ENCODE results near the gene BIRC2.

BIRC2 gene

DNA sequence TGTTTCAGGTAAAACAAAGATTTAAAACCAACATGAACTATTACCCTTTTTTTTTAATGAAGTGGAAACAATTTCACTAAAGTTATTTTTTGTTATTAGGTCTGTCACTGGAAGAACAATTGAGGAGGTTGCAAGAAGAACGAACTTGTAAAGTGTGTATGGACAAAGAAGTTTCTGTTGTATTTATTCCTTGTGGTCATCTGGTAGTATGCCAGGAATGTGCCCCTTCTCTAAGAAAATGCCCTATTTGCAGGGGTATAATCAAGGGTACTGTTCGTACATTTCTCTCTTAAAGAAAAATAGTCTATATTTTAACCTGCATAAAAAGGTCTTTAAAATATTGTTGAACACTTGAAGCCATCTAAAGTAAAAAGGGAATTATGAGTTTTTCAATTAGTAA is 30.9 kb downstream of the BIRC2 start:
- DNase-seq (ENCODE audit: low spot score), result no peak
- no peak for TF ChIP-seq CTCF (IDR thresholded peaks at IDR 0.05; ENCODE audit: extremely low read depth, missing control alignments)

DNA sequence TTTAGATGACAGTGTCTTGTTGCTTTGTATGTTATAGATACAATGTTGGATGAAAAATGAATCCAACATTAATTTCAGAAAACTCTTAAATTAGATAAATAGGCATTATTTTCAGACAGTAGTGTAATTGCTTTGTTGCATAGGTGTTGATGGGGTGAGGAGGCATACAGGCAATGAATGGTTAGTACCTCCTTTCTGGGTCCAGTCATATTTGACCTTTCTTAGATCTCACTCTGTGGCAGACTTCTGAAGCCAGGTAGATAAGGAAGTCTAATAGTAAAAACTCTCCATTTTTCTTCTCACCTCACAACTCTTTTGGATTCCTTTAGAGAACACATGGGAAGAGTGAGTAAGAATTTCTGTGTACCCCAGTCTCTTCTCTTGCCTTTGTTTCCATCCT is 31.8 kb downstream of the BIRC2 start:
- no peak for DNase-seq (ENCODE audit: low spot score)

GRCh38 chr11:102382384-102382783 is 35.4 kb downstream of the BIRC2 start:
- DNase-seq (ENCODE audit: low spot score), result no peak
- TF ChIP-seq CTCF (IDR thresholded peaks at IDR 0.05; ENCODE audit: extremely low read depth, missing control alignments), result no peak

More for the DNA sequence above, 31.8 kb downstream of the BIRC2 start:
- no peak for TF ChIP-seq CTCF (IDR thresholded peaks at IDR 0.05; ENCODE audit: extremely low read depth, missing control alignments)

- no peak for DNase-seq (ENCODE audit: low spot score)
Measured at GRCh38 chr11:102383839-102384238, 36.8 kb downstream of the BIRC2 start.

DNA sequence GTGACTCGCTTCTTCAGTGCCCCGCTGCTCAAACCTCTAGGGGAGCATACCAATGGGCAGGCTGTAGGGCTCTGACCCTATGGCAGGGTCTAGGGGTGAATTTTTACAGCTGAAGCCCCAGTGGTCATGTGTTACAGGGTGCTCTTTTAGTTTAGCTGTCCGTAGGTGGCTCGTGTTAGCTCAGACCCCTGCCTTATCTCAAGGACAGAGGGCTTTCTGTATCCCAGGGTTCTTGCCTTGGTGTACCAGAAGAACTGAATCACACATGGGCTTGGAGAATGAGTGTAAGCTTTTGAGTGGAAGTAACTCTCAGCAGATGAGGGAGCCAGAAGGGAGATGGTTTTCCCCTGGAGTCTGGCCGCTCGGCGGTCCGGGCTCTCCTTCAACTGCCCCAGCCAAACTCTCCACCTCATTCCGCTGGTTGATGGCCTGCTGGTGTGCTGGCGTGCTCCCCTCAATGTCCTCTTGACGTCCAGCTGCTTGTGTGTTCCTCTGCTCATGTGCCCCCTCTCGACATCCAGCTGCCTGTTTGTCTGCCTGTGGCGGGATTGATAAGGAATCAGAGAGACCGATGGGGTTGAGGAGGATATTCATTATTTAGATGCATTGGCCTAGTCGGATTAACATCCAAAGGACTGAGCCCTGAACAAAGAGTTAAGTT is 37.5 kb downstream of the BIRC2 start:
- TF ChIP-seq CTCF (IDR thresholded peaks at IDR 0.05; ENCODE audit: extremely low read depth, missing control alignments), result no peak

More at GRCh38 chr11:102383839-102384238, 36.8 kb downstream of the BIRC2 start:
- TF ChIP-seq CTCF (IDR thresholded peaks at IDR 0.05; ENCODE audit: extremely low read depth, missing control alignments), result no peak

DNA sequence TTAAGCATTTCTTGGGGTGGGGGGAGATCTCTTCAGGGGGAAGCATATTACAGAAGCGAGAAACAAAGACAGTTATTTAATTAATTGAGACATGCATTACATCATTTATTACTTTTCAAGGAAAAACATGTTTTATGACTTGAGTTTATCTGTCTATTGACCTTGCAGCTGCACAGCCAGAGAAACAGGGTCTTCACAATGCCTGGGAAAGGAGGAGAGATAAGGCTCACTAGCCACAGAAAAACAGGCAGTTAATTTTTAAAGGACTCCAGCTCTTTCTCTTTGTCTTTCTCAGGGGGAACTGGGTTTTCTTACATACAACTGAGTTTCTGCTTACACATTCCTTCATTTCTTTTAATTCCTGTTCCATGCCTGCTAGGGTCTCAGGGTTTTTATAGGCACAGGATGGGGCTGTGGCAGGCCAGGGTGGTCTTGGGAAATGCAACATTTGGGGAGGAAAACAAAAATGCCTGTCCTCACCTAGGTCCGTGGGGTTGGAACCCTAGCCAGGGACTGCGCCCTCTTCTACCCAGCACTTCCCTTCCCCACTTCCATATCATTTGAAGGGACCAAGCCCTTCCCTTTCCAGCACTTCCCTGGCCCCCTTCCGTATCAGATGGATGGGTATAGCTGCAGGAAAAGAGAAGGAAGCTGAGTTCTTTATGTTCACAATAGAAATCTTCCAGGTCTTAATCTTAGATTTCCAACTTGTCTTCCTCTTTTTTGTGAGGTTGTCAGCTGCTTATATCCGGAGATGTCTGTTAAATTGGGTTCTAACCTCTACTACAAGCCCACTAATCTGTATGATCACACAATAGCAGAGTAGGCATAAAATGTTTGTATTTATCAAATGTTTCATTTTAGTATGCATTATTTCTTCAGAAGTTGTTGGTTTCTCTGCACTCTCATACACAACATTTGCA is 38.3 kb downstream of the BIRC2 start:
- DNase-seq (ENCODE audit: low spot score), result no peak
- no peak for TF ChIP-seq CTCF (IDR thresholded peaks at IDR 0.05; ENCODE audit: extremely low read depth, missing control alignments)

More for the DNA sequence above, 37.5 kb downstream of the BIRC2 start:
- no peak for DNase-seq (ENCODE audit: low spot score)

DNA sequence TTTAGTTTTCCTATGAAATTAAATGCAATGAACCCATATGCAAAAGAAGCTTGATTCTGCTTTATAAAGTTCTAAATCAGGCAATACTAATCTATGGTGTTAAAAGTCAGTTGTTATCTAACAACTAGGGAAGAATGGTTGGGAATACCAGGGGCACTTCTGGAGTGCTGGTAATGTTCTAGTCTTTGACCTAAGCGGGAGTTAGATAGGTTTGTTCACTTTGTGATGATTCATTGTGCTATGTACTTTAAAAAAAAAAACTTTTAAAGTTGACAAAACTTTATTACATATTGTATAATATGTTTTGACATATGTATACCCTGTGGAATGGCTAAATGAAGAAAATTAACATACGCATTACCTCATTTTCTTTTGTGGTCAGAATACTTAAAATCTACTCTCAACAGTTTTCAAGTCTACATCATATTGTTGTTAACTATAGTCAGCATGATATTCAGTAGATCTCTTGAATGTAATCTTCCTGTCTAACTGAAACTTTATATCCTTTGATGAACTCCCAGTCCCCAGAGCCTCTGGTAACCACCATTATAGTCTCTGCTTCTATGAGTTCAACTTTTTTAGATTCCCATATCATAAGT is 39.2 kb downstream of the BIRC2 start:
- no peak for TF ChIP-seq CTCF (IDR thresholded peaks at IDR 0.05; ENCODE audit: extremely low read depth, missing control alignments)
- no peak for DNase-seq (ENCODE audit: low spot score)

All from GM20000 (cell line).